Heart right ventricle (tissue), 16 donors: ENCODE results near the gene LAMC3. TPM values are rescaled to one million over a fixed set of nuclear protein-coding genes. Genes with fewer than 3 reads are reported as not detected.

Experiments used
- ATAC-seq, 8 donors: fragments of 200-7000 bp; cut with Tn5 transposase; one replicate each; pipeline ENCODE4 v1.9.1; 2020; ENCODE audit warnings: mild to moderate bottlenecking in 8 of 8, moderate library complexity in 8 of 8, moderate number of reproducible peaks in 1 of 8
- DNase-seq, 2 donors: peaks; one replicate each; pipeline ENCODE4 v3.0.0-alpha.2; 2020
- H3K27ac ChIP-seq, 10 donors: fragments of 200-600 bp; sonication (generic) in 2 of 10; one replicate each; pipeline versions ENCODE4 v1.5.0 to v1.8.0; 2020 to 2022; ENCODE audit warnings: mild to moderate bottlenecking in 3 of 10
- H3K27me3 ChIP-seq, 7 donors: fragments of 200-600 bp; one replicate each; pipeline ENCODE4 v1.8.0; 2021 to 2022; ENCODE audit warnings: mild to moderate bottlenecking in 2 of 7
- H3K36me3 ChIP-seq, 9 donors: fragments of 200-600 bp; sonication (generic) in 1 of 9; one replicate each; pipeline versions ENCODE4 v1.5.0 to v1.8.0; 2020 to 2022; ENCODE audit warnings: mild to moderate bottlenecking in 2 of 9
- H3K4me1 ChIP-seq, 9 donors: fragments of 200-600 bp; sonication (generic) in 1 of 9; one replicate each; pipeline versions ENCODE4 v1.5.0 to v1.8.0; 2020 to 2022; ENCODE audit warnings: mild to moderate bottlenecking in 4 of 9
- H3K4me3 ChIP-seq, 10 donors: fragments of 200-600 bp; sonication (generic) in 2 of 10; one replicate each; pipeline versions ENCODE4 v1.5.0 to v1.8.0; 2020 to 2022; ENCODE audit warnings: mild to moderate bottlenecking in 7 of 10, moderate library complexity in 2 of 10
- H3K9me3 ChIP-seq, 11 donors: fragments of 200-600 bp in 10 of 11; sonication (generic) in 2 of 11; one replicate each; pipeline versions ENCODE4 v1.5.0 to v1.8.0; 2013 to 2022; ENCODE audit warnings: mild to moderate bottlenecking in 2 of 11, control low read depth in 1 of 11, moderate library complexity in 1 of 11
- CTCF ChIP-seq, 9 donors: fragments of 200-600 bp; sonication (generic) in 2 of 9; IDR thresholded peaks; one replicate each; pipeline versions ENCODE4 v1.5.0 to v1.8.0; 2021 to 2022; ENCODE audit warnings: antibody characterized with exemption in 9 of 9, mild to moderate bottlenecking in 5 of 9, moderate library complexity in 1 of 9
- WGBS, 2 donors: extraction: QIAGEN DNeasy Blood & Tissue Kit; methylation state at CpG; one replicate each; pipeline ENCODE4 v1.1.7; 2013; ENCODE audit warnings: inconsistent platforms in 1 of 2; 5-methylcytosine and 5-hydroxymethylcytosine counted together
- intact Hi-C, 10 donors: fragments of 100-400 bp; cut with DNase I; formaldehyde crosslinking; loops; one replicate each; pipeline versions ENCODE4 v1.11.1 to v1.14.2; 2022
- polyA plus RNA-seq, 2 donors: library from polyadenylated mRNA; stranded (reverse); fragments of 200-250 nt; gene quantifications; one replicate each; pipeline ENCODE4 v1.2.3, GENCODE V29; 2013
- total RNA-seq, 10 donors: library from RNA; stranded (reverse); fragmentation: NEBNext Ultra II Directional in 3 of 10; extraction: Animal tissue kit (Norgen Biotek cat#: 25700) in 3 of 10; gene quantifications; one replicate each; pipeline versions ENCODE4 v1.2.1 to v1.2.4, GENCODE V29; 2021 to 2023
- donor health status: Arrhythmogenic right ventricular cardiomyopathy.
- donor health status: ischemic (EF 13 %, LVEDD 7.1; RV severe dilation, severe dysfunction).
- donor health status: healthy with polysubstance abuse.
- donor health status: DM: no; HTN: yes; CAD: no.
- donor health status: DM: no; HTN: no; CAD: no.
- donor health status: ischemic (EF 25% LVEDD 6.9; RV normal size, moderate dysfunction).
- donor health status: ischemic (EF 25% LVEDD 5.7; RV mildly dilated, moderate dysfunction).
- donor health status: healthy.
- donor health status: DM: yes; HTN: yes; CAD: no.
- donor health status: Ischemic cardiomyopathy.
- donor health status: ischemic (EF 35%, LVEDD 5.7; RV mildly dilated, moderate dysfunction).
- donor health status: nonischemic (EF 11% LVEDD 7.7; RV severe dilation, severe dysfunction).
- donor health status: DM: yes; HTN: yes; CAD: no.
- donor health status: PGD.
- donor health status: ischemic (EF 29% LVEDD 5.4; RV normal size, mild dysfunction).
- donor health status: nonischemic (EF 23%, LVEDD 6.1; RV moderate dilation, normal function).

LAMC3 gene
- total and polyA plus RNA-seq, 12 donors = 0.07 to 5.4 (median 0.30) TPM; not detected in 1

DNA sequence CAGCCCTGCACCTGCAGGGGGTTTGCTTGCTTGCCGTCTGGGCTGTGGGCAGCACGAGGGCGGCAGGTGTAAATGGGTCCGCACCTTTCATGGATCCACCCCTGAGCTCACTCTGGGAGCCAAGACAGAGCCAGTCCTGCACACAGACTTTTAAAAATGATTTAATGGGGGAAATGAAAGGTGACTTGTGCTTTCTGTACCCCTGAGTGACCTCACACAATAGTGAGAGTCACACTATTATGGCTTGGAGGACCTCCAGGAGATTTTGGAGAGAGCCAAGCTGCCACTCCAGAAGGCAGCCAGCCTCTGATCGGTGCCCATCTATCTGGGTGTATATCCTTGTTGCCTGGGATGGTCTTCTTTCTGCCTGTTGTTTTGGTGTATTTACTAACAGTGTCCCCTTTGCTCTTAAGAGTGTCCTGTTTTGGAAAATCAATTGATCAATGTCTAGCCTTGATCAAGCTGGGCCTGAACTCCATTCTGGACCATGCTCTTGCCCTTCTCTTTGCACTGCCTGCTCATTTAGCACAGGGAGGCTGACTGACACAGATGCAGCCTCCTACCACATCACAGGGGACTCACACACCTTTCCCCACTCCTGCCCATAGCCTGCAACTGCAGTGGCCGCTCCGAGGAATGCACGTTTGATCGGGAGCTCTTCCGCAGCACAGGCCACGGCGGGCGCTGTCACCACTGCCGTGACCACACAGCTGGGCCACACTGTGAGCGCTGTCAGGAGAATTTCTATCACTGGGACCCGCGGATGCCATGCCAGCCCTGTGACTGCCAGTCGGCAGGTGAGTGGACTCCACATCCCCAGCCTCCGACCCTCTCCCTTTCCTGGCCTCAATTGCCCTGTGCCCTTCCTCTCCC lies 29.5 kb downstream of the LAMC3 start:
- no peak for ATAC-seq
- intact Hi-C loops = no loop called here
- H3K36me3 ChIP-seq = no peaks in the 10 kb centered on the region
- H3K4me3 ChIP-seq = no peak overlapping the region
- no peak for DNase-seq
- peaks cover 0 to 16% (median 0%) of the 10 kb centered on the region in 7 donors for H3K27me3 ChIP-seq
- H3K27ac ChIP-seq = no peak overlapping the region
- no peaks in the 10 kb centered on the region for H3K9me3 ChIP-seq
- WGBS, 2 donors = 88 to 89% methylated on average over 19 of the region's 19 CpGs
- peaks cover 10 to 20% (median 18%) of the 10 kb centered on the region in 9 donors for H3K4me1 ChIP-seq
- TF ChIP-seq CTCF (IDR thresholded peaks at IDR 0.05) = no peak

DNA sequence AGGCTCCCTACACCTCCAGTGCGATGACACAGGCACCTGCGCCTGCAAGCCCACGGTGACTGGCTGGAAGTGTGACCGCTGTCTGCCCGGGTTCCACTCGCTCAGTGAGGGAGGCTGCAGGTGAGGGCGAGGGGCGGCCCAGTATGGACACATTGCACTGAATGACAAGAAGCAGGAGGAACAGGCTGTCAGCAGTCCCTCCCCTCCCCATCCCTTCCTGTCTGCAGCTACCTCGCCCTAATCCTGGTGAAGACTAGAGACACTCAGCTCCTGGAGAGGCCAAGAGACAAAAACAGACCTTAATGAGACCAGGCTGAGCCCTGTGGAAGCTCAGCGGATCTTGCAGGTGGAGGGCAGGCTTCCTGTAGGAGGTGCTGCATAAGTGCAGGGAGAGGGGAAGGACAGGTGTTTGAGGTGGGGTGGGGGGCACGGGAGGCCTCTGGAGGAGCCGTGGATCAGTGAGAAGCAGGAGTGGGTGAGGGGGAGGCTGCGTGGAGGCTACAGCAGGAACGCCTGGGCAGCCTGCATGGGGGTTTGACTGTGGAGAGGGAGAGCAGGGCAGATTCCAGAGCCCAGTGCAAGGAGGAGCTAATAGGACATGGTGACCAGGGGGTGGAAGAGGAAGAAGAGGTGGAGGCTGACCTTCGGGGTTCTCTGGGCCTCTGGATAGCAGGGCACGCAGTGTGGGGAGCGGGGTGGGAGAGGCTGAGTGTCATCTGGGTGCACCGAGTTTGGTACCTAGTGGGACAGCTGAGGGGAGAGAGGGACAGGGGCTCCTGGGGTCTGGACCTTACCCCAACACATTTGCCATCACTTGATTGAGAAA lies 30.4 kb downstream of the LAMC3 start:
- 78 to 82% methylated on average over 18 of the region's 18 CpGs for WGBS, 2 donors
- TF ChIP-seq CTCF (IDR thresholded peaks at IDR 0.05) = no peak
- Histone ChIP-seq H3K27me3 (peaks cover 0 to 16% (median 0%) of the 10 kb centered on the region in 7 donors), H3K4me1 (peaks cover 10 to 20% (median 18%) of the 10 kb centered on the region in 9 donors), H3K9me3 (no peaks in the 10 kb centered on the region), H3K27ac (no peak overlapping the region), H3K4me3 (no peak overlapping the region), H3K36me3 (no peaks in the 10 kb centered on the region)
- ATAC-seq (no peak), DNase-seq (no peak)
- intact Hi-C loops = no loop called here

- Histone ChIP-seq H3K27me3 (peaks cover 0 to 16% (median 0%) of the 10 kb centered on the region in 7 donors), H3K4me1 (peaks cover 0 to 14% (median 7%) of the 10 kb centered on the region in 9 donors), H3K36me3 (no peaks in the 10 kb centered on the region), H3K9me3 (no peaks in the 10 kb centered on the region), H3K4me3 (no peak overlapping the region), H3K27ac (no peak overlapping the region)
- intact Hi-C loops = loop anchor here in 8 of 10 donors (10.0 kb wide), 4 partner anchors 168 to 578 kb away; no protein-coding TSS in a partner anchor
- no peak for TF ChIP-seq CTCF (IDR thresholded peaks at IDR 0.05)
- no peak for ATAC-seq
- no peak for DNase-seq
Observed at GRCh38 chr9:131042666-131043065, 33.7 kb downstream of the LAMC3 start.

GRCh38 chr9:131043087-131043486 lies 34.1 kb downstream of the LAMC3 start:
- Histone ChIP-seq H3K27ac (no peak overlapping the region), H3K36me3 (no peaks in the 10 kb centered on the region), H3K4me1 (peaks cover 0 to 10% (median 3%) of the 10 kb centered on the region in 9 donors), H3K4me3 (no peak overlapping the region), H3K9me3 (no peaks in the 10 kb centered on the region), H3K27me3 (peaks cover 0 to 16% (median 0%) of the 10 kb centered on the region in 7 donors)
- WGBS, 2 donors = 65 to 72% methylated on average over 2 of the region's 2 CpGs
- intact Hi-C loops = loop anchor here in 8 of 10 donors (10.0 kb wide), 4 partner anchors 168 to 578 kb away; no protein-coding TSS in a partner anchor
- no peak for DNase-seq
- TF ChIP-seq CTCF (IDR thresholded peaks at IDR 0.05) = no peak
- ATAC-seq = no peak
